Right lobe of liver (tissue), 4 donors: Measurements from ENCODE around the gene PAN2.

Experiments
- CTCF ChIP-seq, 4 donors: fragments of 200-600 bp in 3 of 4; fragments of 450-650 bp in 1 of 4; IDR thresholded peaks; one replicate each; pipeline versions ENCODE4 v1.5.1 to v1.8.0; 2016 to 2022; ENCODE audit warnings: antibody characterized with exemption in 4 of 4, mild to moderate bottlenecking in 2 of 4
- POLR2A ChIP-seq: fragments of 450-650 bp; IDR thresholded peaks from one replicate; pipeline ENCODE4 v1.6.1; 2017; ENCODE audit warnings: antibody characterized with exemption, mild to moderate bottlenecking
- donor health status: DM: no; HTN: no; CAD: no.
- donor health status: DM: no; HTN: no; CAD: no.
- donor health status: DM: no; HTN: yes; CAD: no.

- TF ChIP-seq CTCF (IDR thresholded peaks at IDR 0.05) (no peak), POLR2A (no peak)
Measured at GRCh38 chr12:56286044-56286830, 47.6 kb downstream of the PAN2 start.
